Heart left ventricle (tissue), 16 donors: ENCODE results near the gene RNLS. TPM values are rescaled to one million over a fixed set of nuclear protein-coding genes. Genes with fewer than 3 reads are reported as not detected.

Experiments used
- ATAC-seq, 4 donors: fragments of 200-7000 bp; cut with Tn5 transposase; one replicate each; pipeline ENCODE4 v1.9.1; 2020 to 2022; ENCODE audit warnings: moderate library complexity in 4 of 4, mild to moderate bottlenecking in 3 of 4, moderate number of reproducible peaks in 1 of 4
- DNase-seq, 5 donors: peaks; one replicate each; pipeline ENCODE4 v3.0.0-alpha.2; 2020
- H3K27ac ChIP-seq, 12 donors: fragments of 200-600 bp; sonication (generic) in 4 of 12; one replicate each; pipeline versions ENCODE4 v1.5.0 to v1.8.0; 2016 to 2022; ENCODE audit warnings: mild to moderate bottlenecking in 2 of 12
- H3K27me3 ChIP-seq, 9 donors: fragments of 200-600 bp; sonication (generic) in 2 of 9; one replicate each; pipeline versions ENCODE4 v1.5.1 to v1.8.0; 2016 to 2022; ENCODE audit warnings: mild to moderate bottlenecking in 3 of 9
- H3K36me3 ChIP-seq, 9 donors: fragments of 200-600 bp; sonication (generic) in 2 of 9; one replicate each; pipeline versions ENCODE4 v1.5.0 to v1.8.0; 2018 to 2022; ENCODE audit warnings: mild to moderate bottlenecking in 2 of 9
- H3K4me1 ChIP-seq, 12 donors: fragments of 200-600 bp; sonication (generic) in 4 of 12; one replicate each; pipeline versions ENCODE4 v1.5.0 to v1.8.0; 2016 to 2022; ENCODE audit warnings: mild to moderate bottlenecking in 3 of 12
- H3K4me3 ChIP-seq, 12 donors: fragments of 200-600 bp; sonication (generic) in 4 of 12; one replicate each; pipeline versions ENCODE4 v1.5.0 to v1.8.0; 2017 to 2022; ENCODE audit warnings: mild to moderate bottlenecking in 9 of 12, moderate library complexity in 4 of 12
- H3K9me3 ChIP-seq, 12 donors: fragments of 200-600 bp; sonication (generic) in 4 of 12; one replicate each; pipeline versions ENCODE4 v1.5.0 to v1.8.0; 2016 to 2022; ENCODE audit warnings: mild to moderate bottlenecking in 1 of 12
- POLR2A ChIP-seq, 2 donors: fragments of 450-650 bp; IDR thresholded peaks; one replicate each; pipeline ENCODE4 v1.6.1; 2017; ENCODE audit warnings: antibody characterized with exemption in 2 of 2, mild to moderate bottlenecking in 2 of 2, moderate library complexity in 2 of 2
- WGBS, 4 donors: extraction: QIAGEN DNeasy Blood & Tissue Kit in 2 of 4; methylation state at CpG; one replicate each; pipeline versions ENCODE4 v1.1.5 to v1.1.7; 2013 to 2018; 5-methylcytosine and 5-hydroxymethylcytosine counted together
- intact Hi-C, 10 donors: fragments of 100-400 bp; cut with DNase I; formaldehyde crosslinking; loops; one replicate each; pipeline versions ENCODE4 v1.11.1 to v1.14.2; 2022
- polyA plus RNA-seq, 2 donors: library from polyadenylated mRNA; stranded (reverse); fragments of 200-250 nt; gene quantifications; one replicate each; pipeline ENCODE4 v1.2.3, GENCODE V29; 2013
- total RNA-seq, 9 donors: library from RNA; depleted of rRNA in 2 of 9; stranded (reverse); fragments of >200 nt in 2 of 9; fragmentation: NEBNext Ultra II Directional in 3 of 9; extraction: Animal tissue kit (Norgen Biotek cat#: 25700) in 3 of 9; gene quantifications; one replicate each; pipeline versions ENCODE4 v1.1.0 to v1.2.4, GENCODE V29; 2016 to 2023
- TF ChIP-seq, protein P1 (sequence below), 12 donors: fragments of 200-600 bp; sonication (generic) in 4 of 12; IDR thresholded peaks; one replicate each; pipeline versions ENCODE4 v1.5.0 to v1.8.0; 2018 to 2022; ENCODE audit warnings: antibody characterized with exemption in 12 of 12, mild to moderate bottlenecking in 5 of 12
- donor health status: ischemic (EF 13 %, LVEDD 7.1; RV severe dilation, severe dysfunction).
- donor health status: healthy with polysubstance abuse.
- donor health status: DM: no; HTN: yes; CAD: no.
- donor health status: DM: no; HTN: no; CAD: no.
- donor health status: ischemic (EF 25% LVEDD 6.9; RV normal size, moderate dysfunction).
- donor health status: ischemic (EF 25% LVEDD 5.7; RV mildly dilated, moderate dysfunction).
- donor health status: healthy.
- donor health status: DM: yes; HTN: yes; CAD: no.
- donor health status: ischemic (EF 35%, LVEDD 5.7; RV mildly dilated, moderate dysfunction).
- donor health status: nonischemic (EF 11% LVEDD 7.7; RV severe dilation, severe dysfunction).
- donor health status: DM: yes; HTN: yes; CAD: no.
- donor health status: PGD.
- donor health status: ischemic (EF 29% LVEDD 5.4; RV normal size, mild dysfunction).
- donor health status: nonischemic (EF 23%, LVEDD 6.1; RV moderate dilation, normal function).

RNLS gene
- total and polyA plus RNA-seq, 11 donors: 6.6 to 30.7 (median 15.1) TPM

DNA sequence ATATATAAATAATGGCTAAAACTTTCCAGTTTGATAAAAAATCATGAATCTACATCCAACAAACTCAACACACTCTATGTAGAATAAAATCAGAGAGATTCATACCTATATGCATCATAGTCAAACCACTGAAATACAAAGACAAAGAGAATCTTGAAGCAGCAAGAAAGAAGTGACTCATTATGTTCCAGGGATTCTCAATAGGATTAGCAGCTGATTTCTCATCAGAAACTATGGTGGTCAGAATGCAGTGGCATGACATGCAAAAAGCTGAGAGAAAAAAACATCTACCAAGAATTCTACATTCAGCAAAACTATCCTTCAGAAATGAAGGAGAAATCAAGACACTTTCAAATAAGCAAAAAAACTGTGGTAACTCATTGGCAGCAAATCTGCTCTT, 187.4 kb downstream of the RNLS start:
- no peaks in the 10 kb centered on the region for H3K27me3 ChIP-seq
- peaks cover 0 to 8% (median 0%) of the 10 kb centered on the region in 12 donors for H3K4me1 ChIP-seq
- intact Hi-C loops: loop anchor here in 1 of 10 donors (5.0 kb wide), 1 partner anchor 157 kb away; no protein-coding TSS in a partner anchor
- H3K9me3 ChIP-seq: peaks cover 0 to 54% (median 30%) of the 10 kb centered on the region in 12 donors
- DNase-seq: no peak
- TF ChIP-seq POLR2A (IDR thresholded peaks at IDR 0.05): no peak
- TF ChIP-seq, protein P1, sequence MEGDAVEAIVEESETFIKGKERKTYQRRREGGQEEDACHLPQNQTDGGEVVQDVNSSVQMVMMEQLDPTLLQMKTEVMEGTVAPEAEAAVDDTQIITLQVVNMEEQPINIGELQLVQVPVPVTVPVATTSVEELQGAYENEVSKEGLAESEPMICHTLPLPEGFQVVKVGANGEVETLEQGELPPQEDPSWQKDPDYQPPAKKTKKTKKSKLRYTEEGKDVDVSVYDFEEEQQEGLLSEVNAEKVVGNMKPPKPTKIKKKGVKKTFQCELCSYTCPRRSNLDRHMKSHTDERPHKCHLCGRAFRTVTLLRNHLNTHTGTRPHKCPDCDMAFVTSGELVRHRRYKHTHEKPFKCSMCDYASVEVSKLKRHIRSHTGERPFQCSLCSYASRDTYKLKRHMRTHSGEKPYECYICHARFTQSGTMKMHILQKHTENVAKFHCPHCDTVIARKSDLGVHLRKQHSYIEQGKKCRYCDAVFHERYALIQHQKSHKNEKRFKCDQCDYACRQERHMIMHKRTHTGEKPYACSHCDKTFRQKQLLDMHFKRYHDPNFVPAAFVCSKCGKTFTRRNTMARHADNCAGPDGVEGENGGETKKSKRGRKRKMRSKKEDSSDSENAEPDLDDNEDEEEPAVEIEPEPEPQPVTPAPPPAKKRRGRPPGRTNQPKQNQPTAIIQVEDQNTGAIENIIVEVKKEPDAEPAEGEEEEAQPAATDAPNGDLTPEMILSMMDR (IDR thresholded peaks at IDR 0.05): no peak
- no peak for ATAC-seq
- H3K36me3 ChIP-seq: no peaks in the 10 kb centered on the region
- no peak overlapping the region for H3K27ac ChIP-seq
- H3K4me3 ChIP-seq: no peak overlapping the region

DNA sequence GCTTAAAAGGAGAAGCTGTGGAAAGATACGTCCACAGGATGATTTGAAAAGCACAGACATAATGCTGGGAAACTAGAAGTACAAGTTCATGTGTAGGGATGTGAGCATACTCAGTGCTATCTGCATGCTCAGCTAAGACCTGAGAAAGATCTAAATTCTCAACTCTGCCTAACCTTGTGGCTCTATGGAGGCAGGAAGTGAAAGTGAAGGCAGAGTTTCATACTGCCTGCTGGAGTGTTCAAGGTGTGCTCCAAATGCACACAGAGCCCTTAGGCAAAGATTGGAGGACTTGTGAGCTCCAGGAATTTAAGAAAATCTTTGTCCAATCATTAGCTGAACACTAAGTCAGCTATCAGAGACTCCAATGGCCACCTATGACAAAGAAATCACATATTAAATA, 190.9 kb downstream of the RNLS start:
- Histone ChIP-seq H3K4me3 (no peak overlapping the region), H3K36me3 (no peaks in the 10 kb centered on the region), H3K9me3 (peaks cover 0 to 27% (median 20%) of the 10 kb centered on the region in 12 donors), H3K4me1 (peaks cover 0 to 35% (median 8%) of the 10 kb centered on the region in 12 donors), H3K27me3 (no peaks in the 10 kb centered on the region), H3K27ac (no peak overlapping the region)
- no peak for ATAC-seq
- 83 to 86% (median 85%) methylated on average over 1 of the region's 1 CpG for WGBS, 4 donors
- TF ChIP-seq, protein P1 (IDR thresholded peaks at IDR 0.05): no peak
- no peak for TF ChIP-seq POLR2A (IDR thresholded peaks at IDR 0.05)
- intact Hi-C loops: no loop called here
- no peak for DNase-seq

DNA sequence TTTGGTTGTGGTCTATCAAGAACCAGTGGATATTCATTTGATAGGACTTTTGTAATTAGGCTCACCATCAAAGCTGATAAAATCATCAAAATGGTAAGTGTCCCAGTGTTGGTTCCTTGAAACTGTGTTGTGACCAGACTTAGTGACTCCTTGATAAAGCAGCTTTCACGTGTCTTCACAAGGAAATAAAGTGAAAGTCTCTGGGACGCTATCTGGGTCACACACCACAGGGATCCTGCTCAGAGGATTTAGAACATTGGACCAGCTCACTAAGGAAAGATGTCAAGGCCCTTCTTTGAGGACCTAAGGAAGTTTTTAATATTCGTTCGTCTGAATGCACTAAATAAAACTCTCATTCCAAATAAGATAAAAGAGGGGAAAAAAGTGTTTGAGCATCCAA, 193.1 kb downstream of the RNLS start:
- no peak for DNase-seq
- no peak overlapping the region for H3K4me3 ChIP-seq
- no peaks in the 10 kb centered on the region for H3K27me3 ChIP-seq
- no peak for ATAC-seq
- TF ChIP-seq POLR2A (IDR thresholded peaks at IDR 0.05): no peak
- TF ChIP-seq, protein P1 (IDR thresholded peaks at IDR 0.05): no peak
- no peaks in the 10 kb centered on the region for H3K36me3 ChIP-seq
- H3K4me1 ChIP-seq: peaks cover 0 to 55% (median 19%) of the 10 kb centered on the region in 12 donors
- intact Hi-C loops: no loop called here
- peaks cover 0 to 5% (median under 1%) of the 10 kb centered on the region in 12 donors for H3K9me3 ChIP-seq
- peak overlapping the region in 6 of 12 donors; percentile 7 to 59 (median 18) for H3K27ac ChIP-seq
- WGBS, 4 donors: 54 to 72% (median 60%) methylated on average over 4 of the region's 4 CpGs

DNA sequence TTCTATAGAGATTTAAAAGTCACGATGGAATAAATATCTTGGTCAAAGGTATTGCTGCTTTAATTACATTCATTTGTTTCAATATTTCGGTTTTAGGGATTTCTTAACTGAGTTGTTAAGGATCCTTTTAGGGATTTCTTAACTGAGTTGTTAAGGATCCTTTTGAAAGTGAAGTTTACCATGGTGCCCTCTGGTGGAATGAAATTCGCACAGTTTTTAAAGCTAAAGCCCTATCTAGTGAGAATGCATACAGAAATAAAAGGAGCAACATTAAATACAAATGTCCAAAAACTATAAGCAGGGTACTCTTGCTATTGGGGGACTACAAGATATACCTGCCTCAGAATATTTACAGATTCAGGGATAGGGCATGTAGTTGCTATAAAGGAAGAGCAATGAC, 193.7 kb downstream of the RNLS start:
- DNase-seq: peak in 2 of 5 donors; percentile 16 to 40
- H3K9me3 ChIP-seq: peaks cover 0 to 4% (median 0%) of the 10 kb centered on the region in 12 donors
- H3K27me3 ChIP-seq: no peaks in the 10 kb centered on the region
- TF ChIP-seq POLR2A (IDR thresholded peaks at IDR 0.05): no peak
- TF ChIP-seq, protein P1 (IDR thresholded peaks at IDR 0.05): peak; percentile 33 to 83 (median 62)
- peak; percentile 29 to 55 (median 37) for ATAC-seq
- H3K27ac ChIP-seq: peak overlapping the region in 7 of 12 donors; percentile 7 to 59 (median 26)
- peaks cover 0 to 55% (median 19%) of the 10 kb centered on the region in 12 donors for H3K4me1 ChIP-seq
- no peak overlapping the region for H3K4me3 ChIP-seq
- intact Hi-C loops: loop anchor here (2.0 to 10.0 kb wide), 12 partner anchors 132 to 537 kb away; partner anchors contain the start of genes KLLN (in 7 of the 10) and PTEN (in 7 of the 10)
- 4 to 27% (median 12%) methylated on average over 3 of the region's 3 CpGs for WGBS, 4 donors
- H3K36me3 ChIP-seq: no peaks in the 10 kb centered on the region
